GM21526 (cell line): ENCODE data around the gene CELF2.
"Not testable (repeated sequence)": the region's sequence is repeated elsewhere in the genome, so short reads cannot be mapped to it uniquely, and the experiment has no call there.

ENCODE experiments used
- ATAC-seq: cut with Tn5 transposase; IDR thresholded peaks from one replicate; pipeline ENCODE4 v1.9.1; 2021; ENCODE audit warnings: moderate library complexity; ENCODE audit not compliant: unreplicated experiment, low FRiP score

CELF2 gene

DNA sequence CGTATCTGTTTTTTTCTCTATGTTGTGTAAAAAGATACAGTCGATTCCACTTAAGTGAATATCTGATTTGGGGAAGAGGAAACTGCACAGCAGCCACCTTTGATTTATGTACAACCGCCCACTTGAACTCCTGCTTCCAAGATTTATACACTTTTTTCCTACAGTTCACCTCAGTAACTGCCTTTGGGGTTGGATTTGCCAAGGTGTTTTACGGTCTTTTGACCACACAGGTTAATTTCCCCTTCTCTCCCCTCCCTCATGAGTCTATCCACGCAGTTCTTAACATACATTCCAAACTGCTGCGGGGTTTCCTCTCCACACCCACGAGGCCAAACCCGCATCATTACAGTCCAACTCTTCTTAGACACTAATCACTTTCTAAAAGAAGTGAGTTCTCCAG lies 316.8 kb downstream of the CELF2 start:
- no peak for ATAC-seq

DNA sequence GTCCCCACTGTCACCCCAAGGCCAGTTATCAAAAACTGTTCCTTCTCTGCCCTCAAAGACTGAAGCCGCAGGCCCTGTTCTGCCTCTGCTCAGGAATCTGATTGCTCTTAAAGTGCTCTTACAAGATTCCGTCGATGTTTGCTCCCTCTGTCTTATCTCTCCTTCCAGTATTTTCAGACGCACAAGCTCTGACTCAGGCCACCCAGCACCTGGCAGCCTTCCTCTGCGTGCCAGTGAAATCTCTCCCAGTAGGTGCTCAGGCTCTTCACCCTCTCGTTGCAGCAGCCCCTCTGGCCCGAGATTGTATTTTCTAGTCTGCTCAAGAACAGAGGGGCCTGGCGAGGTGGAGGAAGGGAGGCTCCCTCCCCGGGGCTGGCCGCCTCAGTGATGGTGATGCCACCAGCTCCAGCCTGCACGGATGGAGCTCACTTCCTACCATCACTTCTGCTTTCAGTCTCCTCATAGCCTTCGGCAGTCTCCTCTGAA lies 317.5 kb downstream of the CELF2 start:
- no peak for ATAC-seq

DNA sequence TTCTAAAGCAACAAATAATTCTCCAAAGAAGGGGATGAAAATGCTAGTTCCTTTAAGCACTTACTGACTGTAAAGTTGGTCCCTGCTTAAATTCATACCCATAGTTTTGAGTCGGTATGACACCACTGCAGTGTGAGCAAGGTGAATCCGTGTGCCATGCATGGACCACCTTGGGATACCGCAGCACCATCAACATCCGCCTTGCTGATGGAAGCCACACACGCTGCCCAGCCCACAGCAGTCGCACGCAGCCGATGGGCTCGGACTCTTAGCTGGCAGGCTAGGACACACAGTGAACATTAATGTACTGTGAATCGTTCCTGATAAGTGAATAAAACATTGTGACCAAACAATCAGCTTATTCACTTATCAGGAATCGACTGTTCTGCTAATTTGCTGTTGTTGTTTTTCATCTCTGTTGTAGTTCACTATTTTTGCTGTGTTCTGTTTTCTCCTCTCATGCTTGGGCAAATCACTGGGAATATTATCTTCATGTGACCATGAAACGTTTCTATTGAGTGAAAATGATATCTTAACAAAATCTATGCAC lies 318.3 kb downstream of the CELF2 start:
- no peak for ATAC-seq

DNA sequence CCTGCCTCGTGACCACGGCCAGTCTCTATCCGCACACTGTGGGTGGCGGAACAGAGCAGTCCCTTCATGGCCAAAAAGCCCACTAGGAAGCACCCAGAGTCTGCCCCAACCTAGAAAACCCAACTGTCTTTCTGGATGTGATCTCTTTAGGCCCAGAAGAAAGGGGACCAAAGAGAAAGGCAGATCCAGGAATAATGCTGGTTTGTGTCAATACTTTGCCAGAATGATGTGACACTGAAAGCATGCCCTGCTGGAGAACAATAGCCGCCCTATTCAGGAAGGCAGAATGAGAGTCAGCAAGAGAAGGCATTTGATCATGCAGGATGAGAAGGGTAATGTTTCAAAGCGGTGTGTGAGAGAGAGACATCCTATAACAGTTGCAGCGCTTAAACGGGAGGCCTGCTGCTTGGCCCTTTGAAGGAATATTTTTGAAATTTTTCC lies 319.1 kb downstream of the CELF2 start:
- ATAC-seq, result no peak

DNA sequence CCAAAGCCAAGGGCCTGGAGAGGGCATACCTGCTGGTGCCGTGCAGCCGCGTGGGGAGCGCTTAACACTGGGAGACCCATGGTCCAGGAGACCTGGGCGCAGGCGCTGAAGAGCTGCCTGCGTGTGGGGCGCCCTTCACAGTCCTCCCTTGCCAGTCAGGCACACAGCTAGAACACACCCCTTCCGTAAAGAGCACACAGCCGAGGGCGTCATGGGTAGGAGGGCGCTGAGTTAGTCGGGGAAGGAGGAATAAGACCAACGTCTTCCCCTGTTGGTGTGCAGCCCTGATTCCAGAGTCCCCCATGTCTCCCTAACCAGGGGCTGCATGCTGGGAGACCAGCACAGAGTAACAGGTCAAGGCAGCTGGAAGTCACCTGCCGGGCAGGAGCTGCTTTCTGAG lies 319.8 kb downstream of the CELF2 start:
- ATAC-seq, result no peak

DNA sequence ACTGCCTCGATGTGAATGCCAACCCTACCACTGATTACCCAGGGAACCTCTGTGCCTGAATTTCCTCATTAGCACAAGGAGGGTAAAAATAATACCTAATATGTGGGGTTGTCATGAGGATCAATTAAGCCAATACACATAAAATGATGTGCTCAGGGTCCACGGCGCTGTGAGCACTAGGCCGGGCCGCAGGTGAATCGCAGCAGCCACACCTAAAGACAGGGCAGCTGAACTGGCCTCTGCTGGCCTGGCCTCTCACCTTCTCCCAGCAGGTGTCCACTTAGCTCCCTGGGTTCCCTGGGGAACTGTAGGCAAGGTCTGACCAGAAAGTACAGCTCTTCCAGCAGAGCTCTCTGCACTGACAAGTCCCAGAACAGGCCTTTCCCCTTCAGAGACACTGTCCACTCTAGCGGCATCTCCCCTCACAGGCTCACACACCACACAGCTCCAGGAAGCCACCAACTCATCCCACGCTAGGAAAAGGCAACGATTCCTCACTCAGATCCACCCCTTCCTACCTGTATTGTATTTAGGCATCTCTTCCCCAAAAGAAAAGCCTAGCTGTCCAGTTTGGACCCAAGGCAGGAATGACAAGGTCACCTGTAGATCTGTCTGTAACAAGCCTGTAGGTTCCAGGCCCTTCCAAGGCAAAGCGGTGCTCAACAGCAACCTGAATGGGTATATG lies 320.6 kb downstream of the CELF2 start:
- no peak for ATAC-seq

- no peak for ATAC-seq
Observed at GRCh38 chr10:11339013-11339412, 321.3 kb downstream of the CELF2 start.

DNA sequence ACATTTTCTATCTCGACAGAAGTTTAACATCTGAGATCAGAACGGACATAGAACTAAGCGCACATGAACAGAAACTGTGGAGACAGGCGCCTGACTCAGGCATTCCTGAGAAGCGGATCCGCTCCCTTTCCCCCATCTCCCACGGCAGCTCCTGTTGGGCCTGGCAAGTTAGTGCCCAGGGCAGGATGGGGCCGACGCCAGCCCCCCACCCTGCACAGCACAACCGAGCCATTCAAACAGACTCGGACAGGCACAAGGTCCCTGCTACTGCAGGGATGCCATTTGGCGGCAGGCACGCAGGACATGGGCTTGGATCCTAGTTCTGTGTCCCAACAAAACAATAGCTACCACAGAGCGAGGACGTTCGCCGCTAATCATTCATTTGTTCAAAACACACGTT lies 322.0 kb downstream of the CELF2 start:
- no peak for ATAC-seq

DNA sequence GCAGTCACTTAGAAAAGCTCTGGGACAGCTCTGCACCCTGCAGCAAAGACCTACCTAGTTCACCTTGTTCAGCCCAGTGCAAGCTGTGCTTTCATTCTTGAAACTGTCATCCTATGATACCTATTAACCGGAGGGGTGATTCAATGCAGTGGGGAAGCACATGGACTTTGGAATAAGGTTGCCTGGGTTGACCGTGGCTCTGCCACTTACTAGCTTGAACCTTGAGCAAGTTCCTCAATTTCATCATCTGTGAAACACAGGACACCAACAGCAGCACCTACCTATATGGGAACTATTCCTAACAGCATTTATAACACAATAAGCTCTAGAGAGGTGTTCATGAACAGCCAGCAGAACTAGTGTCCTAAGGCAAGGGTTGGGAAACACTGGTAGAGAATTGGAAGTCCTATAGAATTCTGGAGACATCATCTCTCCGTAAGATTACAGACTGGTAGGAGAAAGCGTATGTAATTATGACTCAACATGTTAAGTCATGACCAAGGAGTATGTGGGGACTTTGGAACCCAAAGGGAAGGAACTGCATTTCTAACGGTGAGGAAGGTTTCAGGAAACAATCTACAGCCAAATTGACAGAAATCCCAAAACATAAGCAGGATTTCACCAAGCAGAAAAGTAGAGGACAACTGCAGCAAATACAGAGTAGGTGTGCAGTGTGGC lies 323.8 kb downstream of the CELF2 start:
- no peak for ATAC-seq

GRCh38 chr10:11344081-11344480 lies 326.4 kb downstream of the CELF2 start:
- ATAC-seq, result no peak

DNA sequence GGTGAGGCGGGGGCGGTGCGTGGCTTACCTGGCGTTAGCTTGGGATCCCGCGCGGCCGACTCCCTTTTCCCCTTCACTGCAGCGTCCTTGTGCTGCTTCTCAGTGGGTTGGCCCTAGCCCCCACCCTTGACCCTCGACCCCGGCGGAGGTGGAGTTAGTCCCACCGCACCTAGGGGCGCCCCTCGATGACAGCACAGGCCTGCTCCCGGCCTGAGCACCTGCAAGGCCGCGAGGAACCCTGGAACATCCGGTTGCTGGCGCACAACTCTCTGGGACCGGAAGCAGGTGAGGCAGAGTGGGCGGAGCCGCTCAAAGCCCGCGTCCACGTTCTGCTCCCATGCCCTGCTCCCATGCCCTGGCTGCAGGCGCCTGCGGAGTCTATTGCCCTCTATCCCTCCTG lies 326.9 kb downstream of the CELF2 start:
- ATAC-seq, result no peak

DNA sequence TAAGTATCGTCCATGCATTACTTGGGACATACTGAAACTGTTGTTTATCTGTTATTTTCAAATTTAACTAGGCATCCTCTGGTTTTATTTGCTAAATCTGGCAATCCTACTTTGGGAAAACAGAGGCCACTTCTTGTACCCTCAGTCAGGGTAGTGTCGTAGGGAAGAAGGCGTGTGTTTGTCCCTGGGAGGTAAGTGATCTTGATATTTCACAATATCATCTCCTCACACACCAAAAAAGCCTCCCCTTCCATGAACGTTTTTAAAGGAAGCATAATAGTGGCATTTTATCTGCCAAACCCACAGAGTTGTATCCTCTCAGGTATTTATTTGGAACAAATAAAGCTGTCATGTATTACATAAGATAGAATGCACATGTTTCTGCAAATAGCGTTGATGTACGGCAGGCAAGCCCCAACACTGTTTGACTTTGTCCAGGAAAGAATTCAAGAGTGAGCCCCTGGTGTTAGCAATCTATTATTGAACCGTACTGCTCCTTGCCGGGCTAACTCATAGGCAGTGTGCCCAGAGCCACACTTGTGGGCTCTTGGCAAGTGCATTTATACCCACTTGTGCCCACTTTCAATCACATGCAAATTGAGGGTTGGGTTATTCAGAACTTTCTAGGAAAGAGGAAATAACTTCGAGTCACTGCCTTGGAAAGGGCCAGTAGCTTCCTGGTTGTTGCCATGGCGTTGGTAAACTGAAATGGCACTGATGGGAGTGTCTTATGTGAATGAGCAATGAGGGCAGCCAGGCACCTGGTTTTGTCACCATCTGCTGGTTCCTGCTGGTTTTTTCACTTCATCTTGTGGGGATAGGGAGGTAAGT lies 327.8 kb downstream of the CELF2 start:
- ATAC-seq, result peak; percentile 51

GRCh38 chr10:11347580-11347979 lies 329.9 kb downstream of the CELF2 start:
- ATAC-seq, result not testable (repeated sequence)

- ATAC-seq, result no peak
Observed at GRCh38 chr10:11351801-11352200, 334.1 kb downstream of the CELF2 start.

DNA sequence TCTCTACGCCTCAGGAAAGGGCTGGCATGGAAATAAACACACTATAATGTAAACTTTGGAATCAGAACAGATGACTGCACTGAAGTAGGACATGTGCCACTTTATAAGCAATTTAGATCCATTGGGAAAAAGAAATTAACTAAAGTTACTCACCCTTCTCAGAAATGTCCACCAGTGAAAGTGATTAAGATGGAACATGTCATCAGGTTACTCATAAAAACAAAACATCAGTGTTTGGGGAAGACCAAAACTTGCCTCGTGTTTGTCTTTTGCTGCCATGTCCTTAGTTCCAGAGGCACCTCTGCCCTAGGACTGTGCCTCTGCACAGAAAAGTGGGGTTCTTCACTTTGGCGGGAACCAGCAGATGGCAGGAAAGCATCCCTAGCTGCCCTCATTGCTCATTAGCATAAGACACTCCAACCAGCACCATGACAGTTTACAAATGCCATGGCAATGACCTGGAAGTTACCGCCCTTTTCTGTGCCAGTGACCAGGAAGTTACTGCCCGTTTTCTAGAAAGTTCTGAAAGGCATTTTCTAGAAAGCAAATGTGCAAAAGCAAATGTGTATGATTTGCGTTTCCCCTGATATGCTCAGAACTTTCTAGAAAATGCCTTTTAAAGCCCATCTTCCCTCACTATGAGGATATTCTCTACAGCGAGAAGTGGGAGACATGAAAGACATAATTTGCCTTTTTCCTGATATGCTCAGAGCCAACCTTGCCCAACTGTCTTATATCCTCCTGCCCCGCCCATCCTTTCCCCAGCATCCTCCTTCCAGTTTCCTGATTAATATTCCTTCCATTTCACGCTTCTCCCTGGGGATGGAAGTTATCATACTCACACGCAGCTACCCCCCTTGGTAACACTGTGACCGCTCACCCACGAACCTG lies 335.6 kb downstream of the CELF2 start:
- ATAC-seq, result no peak

GRCh38 chr10:11354823-11355222 lies 337.2 kb downstream of the CELF2 start:
- no peak for ATAC-seq

- no peak for ATAC-seq
Observed at GRCh38 chr10:11355592-11355991, 337.9 kb downstream of the CELF2 start.

DNA sequence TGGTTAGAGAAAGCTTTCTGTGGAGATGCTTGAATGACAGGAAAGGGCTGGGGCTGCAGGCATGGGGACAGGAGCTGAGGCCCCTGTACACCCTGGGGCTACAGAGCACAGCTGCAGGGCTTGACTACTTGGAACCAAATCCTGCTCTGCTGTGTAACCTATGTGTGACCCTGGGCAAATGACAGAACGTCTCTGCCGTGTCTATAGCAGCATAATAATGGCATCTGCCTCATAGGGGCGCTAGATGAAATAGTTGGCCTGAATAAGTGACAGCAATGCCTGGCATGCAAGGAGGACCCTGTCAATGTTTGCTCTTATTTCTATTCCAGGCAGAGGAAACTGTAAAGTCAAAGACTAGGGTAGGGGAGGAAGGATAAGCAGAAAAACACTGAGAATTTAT lies 339.8 kb downstream of the CELF2 start:
- ATAC-seq, result no peak

DNA sequence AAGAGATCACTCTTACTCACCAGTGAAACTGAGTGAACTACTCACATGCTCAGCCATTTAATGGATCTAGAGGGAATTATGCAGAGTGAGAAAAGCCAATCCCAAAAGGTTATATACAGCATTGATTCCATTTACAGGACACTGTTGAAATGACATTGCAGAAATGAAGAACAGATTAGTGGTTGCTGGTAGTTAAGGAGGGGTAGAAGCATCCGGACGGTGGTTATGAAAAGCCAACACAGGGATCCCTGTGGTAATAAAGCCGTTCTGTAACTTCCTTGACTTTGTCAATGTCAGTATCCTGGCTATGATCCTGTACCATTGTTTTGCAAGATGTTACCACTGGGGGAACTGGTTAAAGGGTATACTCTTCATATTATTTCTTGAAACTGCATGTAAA lies 340.3 kb downstream of the CELF2 start:
- ATAC-seq, result no peak
